ENCODE data around the gene GAB2.

GRCh38 chr11:78314762-78315161 is 102.9 kb downstream of the GAB2 start:
- no peak for TF ChIP-seq YY1 (IDR thresholded peaks at IDR 0.05; ENCODE audit: insufficient read depth, insufficient read length)
- no peak for TF ChIP-seq ZNF274 (IDR thresholded peaks at IDR 0.05; ENCODE audit: low read depth, low read length)

Data from NT2/D1 (cell line).